ENCODE data around the gene ALDH3B1. TPM values are rescaled to one million over a fixed set of nuclear protein-coding genes. Genes with fewer than 3 reads are reported as not detected.

Gene ALDH3B1
- total RNA-seq, 1 experiment from 2014 or later: 19.0 TPM

DNA sequence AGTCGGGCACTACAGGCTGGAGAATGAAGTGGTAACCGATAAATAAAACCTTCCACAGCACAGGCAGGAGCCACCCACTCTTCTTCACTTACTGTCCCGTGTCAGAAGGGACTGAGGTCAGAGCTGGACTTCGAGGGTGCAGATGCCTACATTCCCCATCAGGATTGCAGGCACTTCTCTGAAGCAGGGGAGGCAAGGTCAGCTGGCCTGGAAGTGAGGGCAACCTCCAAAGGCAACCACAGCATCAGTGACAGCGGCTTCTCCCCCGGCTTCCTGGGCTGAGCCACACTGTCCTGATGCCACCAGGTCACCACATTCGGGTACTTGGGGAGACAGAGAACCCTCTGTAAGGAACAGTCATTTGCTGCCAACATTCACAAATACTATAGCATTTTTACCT, 51.4 kb downstream of the ALDH3B1 start:
- no peak for DNase-seq (ENCODE audit: low read depth)

DNA sequence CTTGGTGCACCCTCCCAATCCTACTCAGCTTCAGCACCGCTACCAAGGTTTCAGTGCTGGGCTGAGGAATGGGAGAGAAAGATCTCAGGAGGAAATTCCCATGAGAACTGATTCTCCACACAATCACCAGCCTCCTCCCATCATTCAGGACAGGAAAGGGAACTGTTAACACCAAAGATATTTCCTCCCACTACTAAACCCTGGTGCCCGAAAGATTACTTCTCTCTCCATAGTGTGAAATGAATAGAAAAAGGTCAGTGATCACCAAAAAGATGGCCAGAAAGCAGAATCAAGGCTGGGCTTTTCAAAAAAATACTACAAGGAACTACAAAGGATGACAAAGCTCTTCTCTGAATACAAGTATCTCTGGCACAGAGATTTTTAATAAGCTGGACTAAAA, 54.8 kb downstream of the ALDH3B1 start:
- DNase-seq (ENCODE audit: low read depth): no peak

DNA sequence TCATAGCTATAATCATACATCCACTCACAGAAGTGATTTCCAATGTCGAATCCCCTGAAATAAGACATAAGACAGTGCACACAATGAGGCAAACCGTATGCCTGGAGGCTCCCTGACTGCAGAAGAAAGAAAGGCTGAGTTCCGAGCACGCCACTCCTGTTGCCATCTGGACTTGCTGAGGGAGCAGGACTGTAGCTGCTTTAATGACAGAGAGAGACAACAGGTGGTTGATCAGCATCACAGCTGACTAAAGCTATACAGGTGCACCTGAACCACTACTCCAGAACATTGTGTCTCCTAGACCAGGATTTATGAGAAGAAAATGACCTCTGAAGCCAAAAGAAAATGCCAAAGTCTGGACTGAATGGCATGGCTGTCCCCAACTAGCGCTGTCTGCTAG, 55.7 kb downstream of the ALDH3B1 start:
- DNase-seq (ENCODE audit: low read depth): no peak

DNA sequence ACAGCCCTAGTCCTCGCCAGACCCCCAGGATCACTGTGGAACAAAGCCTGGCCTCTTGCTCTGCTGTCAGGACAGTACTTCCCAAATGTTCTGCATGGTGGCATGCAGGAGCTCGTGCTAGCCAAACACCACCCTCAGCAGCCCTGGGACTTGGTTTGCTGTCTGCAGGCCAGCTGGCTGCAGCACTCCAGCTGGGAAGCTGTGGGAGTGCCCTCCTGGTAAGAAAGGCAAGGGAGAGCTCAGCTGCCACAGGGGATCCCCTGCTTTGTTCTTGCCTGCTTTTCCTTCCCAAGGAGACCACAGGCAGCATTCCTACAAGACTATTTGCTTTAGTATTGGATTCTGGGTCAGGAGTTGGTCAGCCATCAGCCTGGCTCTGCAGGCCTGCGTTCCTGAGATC, 56.6 kb downstream of the ALDH3B1 start:
- DNase-seq (ENCODE audit: low read depth): no peak

- DNase-seq (ENCODE audit: low read depth): no peak
Observed at GRCh38 chr11:68067991-68068390, 57.9 kb downstream of the ALDH3B1 start.

- no peak for DNase-seq (ENCODE audit: low read depth)
Observed at GRCh38 chr11:68071281-68072048, 61.3 kb downstream of the ALDH3B1 start.

DNA sequence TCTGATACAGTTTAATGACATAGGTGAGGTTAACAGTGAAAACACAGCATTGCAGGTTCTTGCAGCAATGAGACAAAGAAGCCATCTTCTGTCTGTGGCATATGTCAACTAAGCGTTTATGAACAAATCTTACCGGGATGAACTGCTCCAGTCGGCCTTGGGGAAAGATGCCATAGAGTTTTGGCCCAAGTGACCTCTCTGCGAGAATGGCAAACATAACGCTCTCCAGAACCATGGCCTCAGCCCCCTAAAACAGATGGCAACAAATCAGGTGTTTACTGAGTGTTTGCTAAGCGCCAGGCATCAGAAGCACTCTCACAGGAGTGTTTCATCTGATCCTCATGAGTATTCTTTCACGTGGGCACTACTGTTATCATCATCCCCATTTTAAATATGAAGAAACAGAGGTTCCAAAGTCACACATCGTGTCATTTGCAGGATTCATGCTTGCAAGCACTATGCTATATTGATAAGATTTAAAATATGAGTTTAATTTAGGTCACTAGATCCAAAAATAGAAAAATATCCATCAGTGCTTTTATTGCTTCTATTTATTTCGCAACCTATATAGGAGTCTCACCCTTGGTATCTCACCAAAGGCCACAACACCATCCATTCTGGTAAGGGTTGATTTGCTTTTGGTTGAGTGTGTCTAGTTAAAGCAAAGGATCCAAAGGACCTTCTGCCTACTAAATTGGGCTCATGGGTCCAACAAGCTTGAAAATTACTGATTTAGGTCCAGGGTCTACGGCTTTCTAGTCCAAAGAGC, 64.6 kb downstream of the ALDH3B1 start:
- DNase-seq (ENCODE audit: low read depth): no peak

DNA sequence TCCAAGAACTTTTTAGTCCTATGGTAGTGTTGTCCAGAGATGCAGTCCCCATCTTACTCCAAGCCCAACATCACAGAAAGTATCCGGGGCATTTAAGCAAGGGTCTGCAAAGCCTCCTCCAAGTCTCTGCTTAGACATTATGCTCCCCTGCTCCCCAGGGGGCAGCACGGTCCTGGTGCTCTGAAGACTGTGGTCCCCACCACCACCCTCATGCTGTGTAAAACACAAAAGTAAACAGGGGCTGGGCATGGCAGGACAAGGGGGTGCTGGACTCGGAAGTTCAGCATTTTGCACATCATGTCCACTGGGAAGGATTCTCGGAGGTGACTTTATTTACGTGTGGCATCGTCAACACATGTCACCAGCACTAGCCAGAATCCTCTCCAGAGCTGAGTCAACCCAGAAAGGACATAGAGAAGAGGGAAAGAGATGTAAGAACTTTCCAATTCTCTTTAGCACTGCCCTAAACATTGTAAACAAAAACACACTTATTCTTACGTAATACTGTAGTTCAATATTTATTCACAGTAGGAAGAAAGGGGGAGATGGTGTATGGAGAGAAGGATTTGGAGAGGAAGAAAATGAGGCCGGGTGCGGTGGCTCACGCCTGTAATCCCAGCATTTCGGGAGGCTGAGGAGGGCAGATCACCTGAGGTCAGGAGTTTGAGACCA, 66.4 kb downstream of the ALDH3B1 start:
- no peak for DNase-seq (ENCODE audit: low read depth)

DNA sequence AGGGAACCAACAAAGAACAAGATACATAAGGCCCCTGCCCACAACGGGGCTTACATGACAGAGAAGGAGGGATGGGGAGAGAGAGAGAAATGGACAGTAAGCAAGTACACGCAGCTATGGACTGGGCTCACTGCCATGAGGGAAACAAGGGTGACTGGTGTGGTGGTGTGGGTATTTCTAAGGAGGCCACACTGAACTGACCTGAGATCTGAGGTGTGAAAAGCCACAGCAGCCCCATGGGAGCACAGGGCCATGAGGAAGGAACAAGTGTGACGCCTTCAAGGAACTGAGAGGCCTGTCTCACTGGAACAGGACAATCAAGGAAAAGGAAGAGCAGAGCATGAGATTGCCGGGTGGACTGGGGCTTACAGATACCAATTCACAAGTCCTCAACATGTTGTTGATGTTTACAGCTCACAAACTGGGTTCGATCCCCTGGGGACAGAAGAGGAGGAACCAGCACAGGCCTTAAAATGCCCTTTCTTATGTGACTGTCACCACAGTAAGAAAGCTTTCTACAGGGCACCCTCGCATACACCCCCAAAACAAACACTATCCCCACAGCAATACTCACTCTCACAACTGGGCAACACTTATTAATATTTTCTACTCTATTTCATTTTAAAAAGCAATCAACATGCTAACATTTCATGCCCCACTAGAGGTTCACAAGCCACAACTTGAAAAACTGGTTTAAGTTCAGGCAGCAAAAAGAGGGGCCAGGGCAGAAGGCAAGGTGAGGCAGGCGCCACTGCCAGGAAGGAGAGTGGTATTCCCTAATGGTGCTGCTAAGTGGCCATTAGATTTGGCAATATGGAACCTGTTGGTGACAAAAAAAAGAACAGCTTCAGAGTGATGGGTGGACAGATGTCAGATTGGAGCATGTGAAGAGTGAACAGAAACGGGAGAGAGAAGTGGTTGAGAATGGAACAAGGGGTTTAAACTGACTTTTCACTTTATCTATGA, 67.8 kb downstream of the ALDH3B1 start:
- DNase-seq (ENCODE audit: low read depth): no peak

Small RNAs within 50 kb of the gene (small RNA-seq; reads per million reads assigned to genes)
- gene MIR6753: not detected

Other genes starting within 250 kb of the ALDH3B1 start
- gene UNC93B1, start 6.2 kb upstream of the ALDH3B1 start, total RNA-seq (2014; rRNA removed; shearing (Covaris generic)): 16.2 and 18.7 TPM in 2 replicates
- 304 and 308 TPM in 2 replicates for gene NDUFS8, start 20.4 kb downstream of the ALDH3B1 start, total RNA-seq (2014; rRNA removed; shearing (Covaris generic))
- 75.1 and 77.2 TPM in 2 replicates for gene TCIRG1, start 28.7 kb downstream of the ALDH3B1 start, total RNA-seq (2014; rRNA removed; shearing (Covaris generic))
- 10.0 and 17.4 TPM in 2 replicates for gene CHKA, start 111.1 kb downstream of the ALDH3B1 start, total RNA-seq (2014; rRNA removed; shearing (Covaris generic))
- 18.0 and 19.8 TPM in 2 replicates for gene KMT5B, start 203.0 kb downstream of the ALDH3B1 start, total RNA-seq (2014; rRNA removed; shearing (Covaris generic))

Data from HT1080 (cell line).